WTC11 (cell line): ENCODE data around the gene PTGIS.

Experiments
- CREB1 ChIP-seq: sonication (generic); formaldehyde crosslinking; IDR thresholded peaks from 2 replicates; pipeline ENCODE4 v1.8.0; 2023; ENCODE audit warnings: mild to moderate bottlenecking, missing genetic modification reagents
- RELA ChIP-seq: sonication (generic); formaldehyde crosslinking; IDR thresholded peaks from 2 replicates; pipeline ENCODE4 v1.8.1; 2022; ENCODE audit warnings: missing genetic modification reagents, mild to moderate bottlenecking, borderline replicate concordance
- TF ChIP-seq, protein P1 (sequence below): sonication (generic); formaldehyde crosslinking; conservative IDR thresholded peaks from 2 replicates; pipeline ENCODE4 v1.8.1; 2022; ENCODE audit warnings: mild to moderate bottlenecking, missing genetic modification reagents
- TF ChIP-seq, protein P2 (sequence below): fragments of 200-600 bp; IDR thresholded peaks from 2 replicates; pipeline ENCODE4 v1.8.0; 2022; ENCODE audit warnings: antibody characterized with exemption
- TF ChIP-seq, protein P3 (sequence below): sonication (generic); formaldehyde crosslinking; IDR thresholded peaks from 2 replicates; pipeline ENCODE4 v1.8.0; 2023; ENCODE audit warnings: missing genetic modification reagents, mild to moderate bottlenecking, borderline replicate concordance

DNA sequence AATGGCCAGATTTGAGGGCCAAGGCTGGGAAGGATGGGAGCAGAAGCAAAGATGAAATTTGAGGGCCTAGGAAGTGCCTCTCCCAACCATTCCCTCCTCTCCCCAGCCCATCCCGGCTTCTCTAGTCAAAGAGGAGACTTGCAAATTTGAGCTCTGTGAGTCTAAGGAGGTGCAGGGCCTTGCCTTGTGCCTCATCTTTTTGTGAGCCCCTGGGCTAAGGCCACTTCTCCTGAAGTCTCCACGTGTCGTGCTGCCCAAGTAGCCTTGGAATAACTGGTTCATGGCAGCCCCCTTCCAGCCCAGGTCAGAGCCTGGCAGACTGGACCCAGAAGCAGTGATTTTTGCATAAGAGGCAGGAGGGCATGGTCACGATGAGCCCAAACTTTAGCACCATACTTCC, 6.7 kb downstream of the PTGIS start:
- TF ChIP-seq, protein P1, sequence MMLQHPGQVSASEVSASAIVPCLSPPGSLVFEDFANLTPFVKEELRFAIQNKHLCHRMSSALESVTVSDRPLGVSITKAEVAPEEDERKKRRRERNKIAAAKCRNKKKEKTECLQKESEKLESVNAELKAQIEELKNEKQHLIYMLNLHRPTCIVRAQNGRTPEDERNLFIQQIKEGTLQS (CRISPR knock-in tag) = no peak
- TF ChIP-seq, protein P2, sequence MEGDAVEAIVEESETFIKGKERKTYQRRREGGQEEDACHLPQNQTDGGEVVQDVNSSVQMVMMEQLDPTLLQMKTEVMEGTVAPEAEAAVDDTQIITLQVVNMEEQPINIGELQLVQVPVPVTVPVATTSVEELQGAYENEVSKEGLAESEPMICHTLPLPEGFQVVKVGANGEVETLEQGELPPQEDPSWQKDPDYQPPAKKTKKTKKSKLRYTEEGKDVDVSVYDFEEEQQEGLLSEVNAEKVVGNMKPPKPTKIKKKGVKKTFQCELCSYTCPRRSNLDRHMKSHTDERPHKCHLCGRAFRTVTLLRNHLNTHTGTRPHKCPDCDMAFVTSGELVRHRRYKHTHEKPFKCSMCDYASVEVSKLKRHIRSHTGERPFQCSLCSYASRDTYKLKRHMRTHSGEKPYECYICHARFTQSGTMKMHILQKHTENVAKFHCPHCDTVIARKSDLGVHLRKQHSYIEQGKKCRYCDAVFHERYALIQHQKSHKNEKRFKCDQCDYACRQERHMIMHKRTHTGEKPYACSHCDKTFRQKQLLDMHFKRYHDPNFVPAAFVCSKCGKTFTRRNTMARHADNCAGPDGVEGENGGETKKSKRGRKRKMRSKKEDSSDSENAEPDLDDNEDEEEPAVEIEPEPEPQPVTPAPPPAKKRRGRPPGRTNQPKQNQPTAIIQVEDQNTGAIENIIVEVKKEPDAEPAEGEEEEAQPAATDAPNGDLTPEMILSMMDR = no peak
- TF ChIP-seq CREB1 (CRISPR knock-in tag) = no peak
- TF ChIP-seq, protein P3, sequence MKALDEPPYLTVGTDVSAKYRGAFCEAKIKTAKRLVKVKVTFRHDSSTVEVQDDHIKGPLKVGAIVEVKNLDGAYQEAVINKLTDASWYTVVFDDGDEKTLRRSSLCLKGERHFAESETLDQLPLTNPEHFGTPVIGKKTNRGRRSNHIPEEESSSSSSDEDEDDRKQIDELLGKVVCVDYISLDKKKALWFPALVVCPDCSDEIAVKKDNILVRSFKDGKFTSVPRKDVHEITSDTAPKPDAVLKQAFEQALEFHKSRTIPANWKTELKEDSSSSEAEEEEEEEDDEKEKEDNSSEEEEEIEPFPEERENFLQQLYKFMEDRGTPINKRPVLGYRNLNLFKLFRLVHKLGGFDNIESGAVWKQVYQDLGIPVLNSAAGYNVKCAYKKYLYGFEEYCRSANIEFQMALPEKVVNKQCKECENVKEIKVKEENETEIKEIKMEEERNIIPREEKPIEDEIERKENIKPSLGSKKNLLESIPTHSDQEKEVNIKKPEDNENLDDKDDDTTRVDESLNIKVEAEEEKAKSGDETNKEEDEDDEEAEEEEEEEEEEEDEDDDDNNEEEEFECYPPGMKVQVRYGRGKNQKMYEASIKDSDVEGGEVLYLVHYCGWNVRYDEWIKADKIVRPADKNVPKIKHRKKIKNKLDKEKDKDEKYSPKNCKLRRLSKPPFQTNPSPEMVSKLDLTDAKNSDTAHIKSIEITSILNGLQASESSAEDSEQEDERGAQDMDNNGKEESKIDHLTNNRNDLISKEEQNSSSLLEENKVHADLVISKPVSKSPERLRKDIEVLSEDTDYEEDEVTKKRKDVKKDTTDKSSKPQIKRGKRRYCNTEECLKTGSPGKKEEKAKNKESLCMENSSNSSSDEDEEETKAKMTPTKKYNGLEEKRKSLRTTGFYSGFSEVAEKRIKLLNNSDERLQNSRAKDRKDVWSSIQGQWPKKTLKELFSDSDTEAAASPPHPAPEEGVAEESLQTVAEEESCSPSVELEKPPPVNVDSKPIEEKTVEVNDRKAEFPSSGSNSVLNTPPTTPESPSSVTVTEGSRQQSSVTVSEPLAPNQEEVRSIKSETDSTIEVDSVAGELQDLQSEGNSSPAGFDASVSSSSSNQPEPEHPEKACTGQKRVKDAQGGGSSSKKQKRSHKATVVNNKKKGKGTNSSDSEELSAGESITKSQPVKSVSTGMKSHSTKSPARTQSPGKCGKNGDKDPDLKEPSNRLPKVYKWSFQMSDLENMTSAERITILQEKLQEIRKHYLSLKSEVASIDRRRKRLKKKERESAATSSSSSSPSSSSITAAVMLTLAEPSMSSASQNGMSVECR = no peak
- no peak for TF ChIP-seq RELA (CRISPR knock-in tag)
